HEK293T (cell line): ENCODE data around the gene TPBG.

Experiments used
- CTCF ChIA-PET: fragments of 350-600 bp; formaldehyde crosslinking; extraction: SDS; loops from one replicate; lab custom pipeline; 2021; ENCODE audit warnings: antibody characterized with exemption, inconsistent platforms; lab: Yijun Ruan, JAX
- POLR2A ChIA-PET: fragments of 350-600 bp; formaldehyde crosslinking; extraction: SDS; loops from one replicate; lab custom pipeline; 2020; ENCODE audit warnings: antibody characterized with exemption, inconsistent platforms; lab: Yijun Ruan, JAX
- DNase-seq: peaks from one replicate; pipeline ENCODE4 v3.0.0; 2012; ENCODE audit warnings: mixed read lengths; ENCODE audit errors: extremely low spot score
- ARNT ChIP-seq: fragments of 450-650 bp; IDR thresholded peaks from 2 replicates; pipeline ENCODE4 v1.6.1; 2017; ENCODE audit warnings: mild to moderate bottlenecking
- BHLHE40 ChIP-seq: fragments of 450-650 bp; IDR thresholded peaks from 2 replicates; pipeline ENCODE4 v1.6.1; 2016; ENCODE audit warnings: mild to moderate bottlenecking, moderate library complexity, borderline replicate concordance
- CTBP1 ChIP-seq: fragments of 450-650 bp; IDR thresholded peaks from 2 replicates; pipeline ENCODE4 v1.6.1; 2016; ENCODE audit warnings: borderline replicate concordance
- ELF4 ChIP-seq: fragments of 450-650 bp; IDR thresholded peaks from 2 replicates; pipeline ENCODE4 v1.6.1; 2017; ENCODE audit warnings: antibody characterized with exemption
- FOXA1 ChIP-seq: fragments of 450-650 bp; IDR thresholded peaks from 2 replicates; pipeline ENCODE4 v1.6.1; 2016; ENCODE audit warnings: mild to moderate bottlenecking
- FOXK2 ChIP-seq: fragments of 450-650 bp; IDR thresholded peaks from 2 replicates; pipeline ENCODE4 v1.6.1; 2016; ENCODE audit warnings: mild to moderate bottlenecking
- FOXM1 ChIP-seq: fragments of 450-650 bp; IDR thresholded peaks from 2 replicates; pipeline ENCODE4 v1.6.1; 2017; ENCODE audit warnings: mild to moderate bottlenecking, borderline replicate concordance
- HDGF ChIP-seq: fragments of 450-650 bp; IDR thresholded peaks from 2 replicates; pipeline ENCODE4 v1.6.1; 2017; ENCODE audit warnings: antibody characterized with exemption, borderline replicate concordance
- L3MBTL2 ChIP-seq: fragments of 450-650 bp; conservative IDR thresholded peaks from 2 replicates; pipeline ENCODE4 v1.6.1; 2016; ENCODE audit warnings: mild to moderate bottlenecking
- LEF1 ChIP-seq: fragments of 450-650 bp; IDR thresholded peaks from 2 replicates; pipeline ENCODE4 v1.6.1; 2017; ENCODE audit warnings: mild to moderate bottlenecking, borderline replicate concordance
- NFRKB ChIP-seq: fragments of 450-650 bp; IDR thresholded peaks from 2 replicates; pipeline ENCODE4 v1.6.1; 2016; ENCODE audit warnings: mild to moderate bottlenecking, moderate library complexity
- SP1 ChIP-seq: fragments of 450-650 bp; IDR thresholded peaks from 2 replicates; pipeline ENCODE4 v1.6.1; 2017
- SUZ12 ChIP-seq: fragments of 450-650 bp; IDR thresholded peaks from 2 replicates; pipeline ENCODE4 v1.6.1; 2016; ENCODE audit warnings: mild to moderate bottlenecking
- TARDBP ChIP-seq: fragments of 450-650 bp; IDR thresholded peaks from 2 replicates; pipeline ENCODE4 v1.6.1; 2016
- ZNF384 ChIP-seq: fragments of 450-650 bp; IDR thresholded peaks from 2 replicates; pipeline ENCODE4 v1.6.1; 2016
- TF ChIP-seq, protein P1 (sequence below): fragments of 450-650 bp; IDR thresholded peaks from 2 replicates; pipeline ENCODE4 v1.6.1; 2016

Gene TPBG

GRCh38 chr6:82362878-82363427 is 664 bp upstream of the TPBG start:
- CTCF ChIA-PET, result interaction anchor here (0.6 to 1.4 kb wide), 4 partner anchors 8 to 681 kb away, joined by 3 to 4 read pairs (median 4); no protein-coding TSS in a partner anchor
- no peak for DNase-seq
- POLR2A ChIA-PET, result interaction anchor here (0.6 to 1.0 kb wide), 4 partner anchors 24 to 115 kb away, joined by 3 to 4 read pairs (median 4); no protein-coding TSS in a partner anchor
- TF ChIP-seq CTBP1 (no peak), LEF1 (no peak), HDGF (no peak), FOXM1 (no peak), SP1 (no peak), L3MBTL2 (no peak), NFRKB (no peak), SUZ12 (no peak), ELF4 (no peak), FOXA1 (no peak), FOXK2 (no peak), BHLHE40 (no peak), TARDBP (no peak), ZNF384 (no peak)
- TF ChIP-seq, protein P1, sequence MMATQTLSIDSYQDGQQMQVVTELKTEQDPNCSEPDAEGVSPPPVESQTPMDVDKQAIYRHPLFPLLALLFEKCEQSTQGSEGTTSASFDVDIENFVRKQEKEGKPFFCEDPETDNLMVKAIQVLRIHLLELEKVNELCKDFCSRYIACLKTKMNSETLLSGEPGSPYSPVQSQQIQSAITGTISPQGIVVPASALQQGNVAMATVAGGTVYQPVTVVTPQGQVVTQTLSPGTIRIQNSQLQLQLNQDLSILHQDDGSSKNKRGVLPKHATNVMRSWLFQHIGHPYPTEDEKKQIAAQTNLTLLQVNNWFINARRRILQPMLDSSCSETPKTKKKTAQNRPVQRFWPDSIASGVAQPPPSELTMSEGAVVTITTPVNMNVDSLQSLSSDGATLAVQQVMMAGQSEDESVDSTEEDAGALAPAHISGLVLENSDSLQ, result no peak

GRCh38 chr6:82364087-82365015 is 734 bp downstream of the TPBG start:
- DNase-seq, result peak; percentile 62
- ChIA-PET CTCF (interaction anchor here (0.6 to 1.4 kb wide), 3 partner anchors 9 to 71 kb away, joined by 4 to 8 read pairs (median 4); no protein-coding TSS in a partner anchor), POLR2A (interaction anchor here (1.0 kb wide), 1 partner anchor 23 kb away, joined by 4 read pairs; no protein-coding TSS in a partner anchor)
- TF ChIP-seq ARNT, result no peak
- no peak for TF ChIP-seq BHLHE40
- no peak for TF ChIP-seq LEF1
- no peak for TF ChIP-seq ZNF384
- TF ChIP-seq SUZ12, result no peak
- no peak for TF ChIP-seq FOXK2
- no peak for TF ChIP-seq SP1
- TF ChIP-seq CTBP1, result no peak
- TF ChIP-seq L3MBTL2, result no peak
- no peak for TF ChIP-seq NFRKB
- TF ChIP-seq HDGF, result no peak
- TF ChIP-seq, protein P1, result no peak
- TF ChIP-seq FOXA1, result no peak
- TF ChIP-seq FOXM1, result no peak
- TF ChIP-seq TARDBP, result no peak
- no peak for TF ChIP-seq ELF4

DNA sequence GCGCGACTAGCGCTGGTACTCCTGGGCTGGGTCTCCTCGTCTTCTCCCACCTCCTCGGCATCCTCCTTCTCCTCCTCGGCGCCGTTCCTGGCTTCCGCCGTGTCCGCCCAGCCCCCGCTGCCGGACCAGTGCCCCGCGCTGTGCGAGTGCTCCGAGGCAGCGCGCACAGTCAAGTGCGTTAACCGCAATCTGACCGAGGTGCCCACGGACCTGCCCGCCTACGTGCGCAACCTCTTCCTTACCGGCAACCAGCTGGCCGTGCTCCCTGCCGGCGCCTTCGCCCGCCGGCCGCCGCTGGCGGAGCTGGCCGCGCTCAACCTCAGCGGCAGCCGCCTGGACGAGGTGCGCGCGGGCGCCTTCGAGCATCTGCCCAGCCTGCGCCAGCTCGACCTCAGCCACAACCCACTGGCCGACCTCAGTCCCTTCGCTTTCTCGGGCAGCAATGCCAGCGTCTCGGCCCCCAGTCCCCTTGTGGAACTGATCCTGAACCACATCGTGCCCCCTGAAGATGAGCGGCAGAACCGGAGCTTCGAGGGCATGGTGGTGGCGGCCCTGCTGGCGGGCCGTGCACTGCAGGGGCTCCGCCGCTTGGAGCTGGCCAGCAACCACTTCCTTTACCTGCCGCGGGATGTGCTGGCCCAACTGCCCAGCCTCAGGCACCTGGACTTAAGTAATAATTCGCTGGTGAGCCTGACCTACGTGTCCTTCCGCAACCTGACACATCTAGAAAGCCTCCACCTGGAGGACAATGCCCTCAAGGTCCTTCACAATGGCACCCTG is 1.6 kb downstream of the TPBG start:
- ChIA-PET CTCF (no interaction called here), POLR2A (no interaction called here)
- DNase-seq, result peak; percentile 37
- TF ChIP-seq ZNF384 (no peak), HDGF (no peak), NFRKB (no peak), FOXK2 (no peak), CTBP1 (no peak), TARDBP (no peak), FOXM1 (no peak), ARNT (no peak), SP1 (no peak), BHLHE40 (no peak), LEF1 (no peak), L3MBTL2 (no peak), ELF4 (no peak), SUZ12 (no peak), FOXA1 (no peak)
- TF ChIP-seq, protein P1, result no peak

GRCh38 chr6:82367704-82368103 is 4.1 kb downstream of the TPBG start:
- CTCF ChIA-PET, result no interaction called here
- no peak for DNase-seq
- TF ChIP-seq ELF4 (no peak), SUZ12 (no peak), FOXM1 (no peak), LEF1 (no peak), CTBP1 (no peak), ARNT (no peak), HDGF (no peak), NFRKB (no peak), SP1 (no peak), ZNF384 (no peak), L3MBTL2 (no peak), TARDBP (no peak), FOXK2 (no peak), BHLHE40 (no peak), FOXA1 (no peak)
- TF ChIP-seq, protein P1, result no peak
- POLR2A ChIA-PET, result no interaction called here
